Activated CD4-positive, CD25-positive, alpha-beta regulatory T cell treated with anti-CD3 and anti-CD28 coated beads, Interleukin-2, amount 50 U/mL, for 24 hours (primary cell): Measurements from ENCODE around the gene ITGAX.

ENCODE experiments used
- ATAC-seq, 2 donors: fragments of 150-1000 bp; cut with Tn5 transposase; one replicate each; pipeline ENCODE4 v1.10.0; 2021; ENCODE audit warnings: mild to moderate bottlenecking in 1 of 2, moderate library complexity in 1 of 2

ITGAX gene

GRCh38 chr16:31376705-31377104 is 21.7 kb downstream of the ITGAX start:
- no peak for ATAC-seq

- peak in 1 of 2 donors; percentile 25 for ATAC-seq
These were observed 22.4 kb downstream of the ITGAX start for GRCh38 chr16:31377210-31377903.

- no peak for ATAC-seq
These were observed 25.2 kb downstream of the ITGAX start for GRCh38 chr16:31380201-31380600.

- peak in 1 of 2 donors; percentile 31 for ATAC-seq
These were observed 27.6 kb downstream of the ITGAX start for GRCh38 chr16:31382485-31383161.

GRCh38 chr16:31385680-31386079 is 30.7 kb downstream of the ITGAX start:
- ATAC-seq, result no peak

GRCh38 chr16:31386157-31386984 is 31.4 kb downstream of the ITGAX start:
- ATAC-seq, result peak; percentile 94 to 96

GRCh38 chr16:31388535-31388934 is 33.6 kb downstream of the ITGAX start:
- no peak for ATAC-seq

GRCh38 chr16:31390504-31391041 is 35.6 kb downstream of the ITGAX start:
- ATAC-seq, result no peak

- no peak for ATAC-seq
These were observed 38.1 kb downstream of the ITGAX start, which contains the start of gene ITGAD for GRCh38 chr16:31393056-31393455. TSS of gene ITGAD (plus strand) at chr16:31393335. CDS start at chr16:31393361, 26 bp downstream.

- ATAC-seq, result no peak
These were observed 40.7 kb downstream of the ITGAX start for GRCh38 chr16:31395647-31396046.

GRCh38 chr16:31397096-31397660 is 42.2 kb downstream of the ITGAX start:
- ATAC-seq, result no peak

GRCh38 chr16:31397701-31398100 is 42.7 kb downstream of the ITGAX start:
- no peak for ATAC-seq

- peak in 1 of 2 donors; percentile 30 for ATAC-seq
These were observed 45.2 kb downstream of the ITGAX start for GRCh38 chr16:31400191-31400590.

- ATAC-seq, result no peak
These were observed 46.5 kb downstream of the ITGAX start for GRCh38 chr16:31401436-31401835.

- ATAC-seq, result no peak
These were observed 47.7 kb downstream of the ITGAX start for GRCh38 chr16:31402687-31403086.

GRCh38 chr16:31403590-31404352 is 48.8 kb downstream of the ITGAX start:
- ATAC-seq, result no peak

- ATAC-seq, result no peak
These were observed 49.5 kb downstream of the ITGAX start for GRCh38 chr16:31404353-31405064.

- ATAC-seq, result no peak
These were observed 52.4 kb downstream of the ITGAX start for GRCh38 chr16:31407406-31407805.

- ATAC-seq, result no peak
These were observed 54.5 kb downstream of the ITGAX start for GRCh38 chr16:31409433-31409832.

- no peak for ATAC-seq
These were observed 55.1 kb downstream of the ITGAX start for GRCh38 chr16:31410082-31410481.
